ENCODE data around the gene PUSL1. TPM values are rescaled to one million over a fixed set of nuclear protein-coding genes. Genes with fewer than 3 reads are reported as not detected.

PUSL1 gene
- polyA plus RNA-seq, 1 donor (not counting 4 experiments of a cell fraction or from before 2014, with no cell fraction given): 11.4 TPM

GRCh38 chr1:1306661-1307260 is 1.6 kb upstream of the PUSL1 start:
- no peak for DNase-seq (ENCODE audit: low read depth, low spot score)
- no peaks in the 10 kb centered on the region for H3K9me1 ChIP-seq (ENCODE audit: control insufficient read depth, extremely low read depth, insufficient read depth, low read length)
- peak overlapping the region; percentile 91 for H3K27ac ChIP-seq (ENCODE audit: control insufficient read depth, insufficient read depth, low read length)
- H3K36me3 ChIP-seq (ENCODE audit: control insufficient read depth in 2 of 2, extremely low read depth in 1 of 2, insufficient read depth in 2 of 2, low read length in 2 of 2): peaks cover 11 to 13% of the 10 kb centered on the region in 2 experiments
- dilution Hi-C loops (cut with MboI; ENCODE audit: extremely low pct_ligation_motif_present, low sequenced_read_pairs): no loop called here
- H3K27me3 ChIP-seq (ENCODE audit: control insufficient read depth, extremely low read depth, insufficient read depth, low read length): no peaks in the 10 kb centered on the region
- peak; percentile 48 for FAIRE-seq
- H2AFZ ChIP-seq (ENCODE audit: control insufficient read depth, low read length): no peak overlapping the region
- peaks cover 24% of the 10 kb centered on the region for H3K79me2 ChIP-seq (ENCODE audit: control insufficient read depth, insufficient read depth, low read length)
- H3K9me3 ChIP-seq (ENCODE audit: control insufficient read depth, low read depth, low read length): no peaks in the 10 kb centered on the region
- H4K20me1 ChIP-seq (ENCODE audit: control insufficient read depth, extremely low read depth, insufficient read depth, low read length): peaks cover 3% of the 10 kb centered on the region
- no peak for TF ChIP-seq EZH2 (IDR thresholded peaks at IDR 0.05; ENCODE audit: low read length)
- TF ChIP-seq, protein P1, sequence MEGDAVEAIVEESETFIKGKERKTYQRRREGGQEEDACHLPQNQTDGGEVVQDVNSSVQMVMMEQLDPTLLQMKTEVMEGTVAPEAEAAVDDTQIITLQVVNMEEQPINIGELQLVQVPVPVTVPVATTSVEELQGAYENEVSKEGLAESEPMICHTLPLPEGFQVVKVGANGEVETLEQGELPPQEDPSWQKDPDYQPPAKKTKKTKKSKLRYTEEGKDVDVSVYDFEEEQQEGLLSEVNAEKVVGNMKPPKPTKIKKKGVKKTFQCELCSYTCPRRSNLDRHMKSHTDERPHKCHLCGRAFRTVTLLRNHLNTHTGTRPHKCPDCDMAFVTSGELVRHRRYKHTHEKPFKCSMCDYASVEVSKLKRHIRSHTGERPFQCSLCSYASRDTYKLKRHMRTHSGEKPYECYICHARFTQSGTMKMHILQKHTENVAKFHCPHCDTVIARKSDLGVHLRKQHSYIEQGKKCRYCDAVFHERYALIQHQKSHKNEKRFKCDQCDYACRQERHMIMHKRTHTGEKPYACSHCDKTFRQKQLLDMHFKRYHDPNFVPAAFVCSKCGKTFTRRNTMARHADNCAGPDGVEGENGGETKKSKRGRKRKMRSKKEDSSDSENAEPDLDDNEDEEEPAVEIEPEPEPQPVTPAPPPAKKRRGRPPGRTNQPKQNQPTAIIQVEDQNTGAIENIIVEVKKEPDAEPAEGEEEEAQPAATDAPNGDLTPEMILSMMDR (optimal IDR thresholded peaks at IDR 0.05 in 1 of 3, IDR thresholded peaks at IDR 0.05 in 1 of 3, conservative IDR thresholded peaks at IDR 0.05 in 1 of 3; ENCODE audit: extremely low read depth in 1 of 3, insufficient read depth in 2 of 3, low read length in 3 of 3): no peak
- peak overlapping the region; percentile 69 for H3K9ac ChIP-seq (ENCODE audit: control insufficient read depth, extremely low read depth, insufficient read depth, low read length)
- peak overlapping the region; percentile 76 to 87 (median 78) for H3K4me3 ChIP-seq (ENCODE audit: control insufficient read depth in 2 of 3, extremely low read depth in 1 of 3, insufficient read depth in 2 of 3, low read depth in 1 of 3, low read length in 3 of 3)
- H3K4me1 ChIP-seq (ENCODE audit: control insufficient read depth, extremely low read depth, insufficient read depth, low read length): peaks cover 60% of the 10 kb centered on the region
- H3K4me2 ChIP-seq (ENCODE audit: control insufficient read depth, extremely low read depth, insufficient read depth, low read depth, low read length): peak overlapping the region; percentile 71

- Histone ChIP-seq H3K9me3 (ENCODE audit: control insufficient read depth, low read depth, low read length) (no peaks in the 10 kb centered on the region), H3K79me2 (ENCODE audit: control insufficient read depth, insufficient read depth, low read length) (peaks cover 24% of the 10 kb centered on the region), H3K4me2 (ENCODE audit: control insufficient read depth, extremely low read depth, insufficient read depth, low read depth, low read length) (peak overlapping the region; percentile 71), H3K4me1 (ENCODE audit: control insufficient read depth, extremely low read depth, insufficient read depth, low read length) (peaks cover 60% of the 10 kb centered on the region), H3K9me1 (ENCODE audit: control insufficient read depth, extremely low read depth, insufficient read depth, low read length) (no peaks in the 10 kb centered on the region), H3K36me3 (ENCODE audit: control insufficient read depth in 2 of 2, extremely low read depth in 1 of 2, insufficient read depth in 2 of 2, low read length in 2 of 2) (peaks cover 11 to 17% of the 10 kb centered on the region in 2 experiments), H2AFZ (ENCODE audit: control insufficient read depth, low read length) (no peak overlapping the region), H3K27ac (ENCODE audit: control insufficient read depth, insufficient read depth, low read length) (peak overlapping the region; percentile 31), H3K27me3 (ENCODE audit: control insufficient read depth, extremely low read depth, insufficient read depth, low read length) (no peaks in the 10 kb centered on the region), H4K20me1 (ENCODE audit: control insufficient read depth, extremely low read depth, insufficient read depth, low read length) (peaks cover 3% of the 10 kb centered on the region), H3K4me3 (ENCODE audit: control insufficient read depth in 2 of 3, extremely low read depth in 1 of 3, insufficient read depth in 2 of 3, low read depth in 1 of 3, low read length in 3 of 3) (peak overlapping the region; percentile 76 to 87 (median 78)), H3K9ac (ENCODE audit: control insufficient read depth, extremely low read depth, insufficient read depth, low read length) (peak overlapping the region; percentile 69)
- dilution Hi-C loops (cut with MboI; ENCODE audit: extremely low pct_ligation_motif_present, low sequenced_read_pairs): no loop called here
- DNase-seq (ENCODE audit: low read depth, low spot score) (no peak), FAIRE-seq (no peak)
- TF ChIP-seq, protein P1 (optimal IDR thresholded peaks at IDR 0.05 in 1 of 3, IDR thresholded peaks at IDR 0.05 in 1 of 3, conservative IDR thresholded peaks at IDR 0.05 in 1 of 3; ENCODE audit: extremely low read depth in 1 of 3, insufficient read depth in 2 of 3, low read length in 3 of 3): no peak
- no peak for TF ChIP-seq EZH2 (IDR thresholded peaks at IDR 0.05; ENCODE audit: low read length)
Measured at GRCh38 chr1:1307261-1307922, 1.0 kb upstream of the PUSL1 start.

Data from keratinocyte (primary cell).